IMR-90 (cell line): ENCODE measurements around the gene CHSY3. TPM values are rescaled to one million over a fixed set of nuclear protein-coding genes. Genes with fewer than 3 reads are reported as not detected.

Experiments used
- ATAC-seq: fragments of 200-7000 bp; cut with Tn5 transposase; 2 replicates; pipeline ENCODE4 v1.9.1; 2020; ENCODE audit warnings: low read depth, mild to moderate bottlenecking, moderate library complexity
- BruUV-seq: library from RNA; stranded (reverse); fragments of 400-500 nt; replicated peaks from 2 replicates; lab custom pipeline; 2021; lab: Mats Ljungman, UMichigan
- CTCF ChIA-PET: fragments of 300-600 bp; formaldehyde crosslinking; extraction: SDS; loops from one replicate; lab custom pipeline; 2021; ENCODE audit warnings: antibody characterized with exemption; lab: Yijun Ruan, JAX
- POLR2A ChIA-PET: fragments of 300-600 bp; sonication (Branson Sonifier 250); formaldehyde crosslinking; loops from one replicate; lab custom pipeline; 2022; ENCODE audit warnings: antibody characterized with exemption; ENCODE audit not compliant: unreplicated experiment; lab: Charles Lee
- DNase-seq: peaks from one replicate; pipeline ENCODE4 v3.0.0; 2013
- H2AFZ ChIP-seq: replicated peaks from 2 replicates; pipeline ENCODE3; 2013; ENCODE audit warnings: low read length, mild to moderate bottlenecking; ENCODE audit not compliant: poor library complexity
- H2AK5ac ChIP-seq: 2 replicates; pipeline ENCODE4 v1.6.1; 2013; ENCODE audit warnings: low read depth, low read length, inconsistent platforms
- H2AK9ac ChIP-seq: replicated peaks from 2 replicates; pipeline ENCODE3; 2013; ENCODE audit warnings: mild to moderate bottlenecking, low read depth, low read length, moderate library complexity; ENCODE audit not compliant: poor library complexity
- H2BK120ac ChIP-seq: 2 replicates; pipeline ENCODE4 v1.6.1; 2013; ENCODE audit warnings: low read depth, low read length, inconsistent platforms
- H2BK15ac ChIP-seq: 3 replicates; pipeline ENCODE4 v1.6.1; 2013; ENCODE audit warnings: low read depth, low read length, inconsistent platforms
- H2BK20ac ChIP-seq: 2 replicates; pipeline ENCODE4 v1.6.1; 2013; ENCODE audit warnings: low read depth, mild to moderate bottlenecking, inconsistent platforms, low read length, moderate library complexity
- H2BK5ac ChIP-seq: 2 replicates; pipeline ENCODE4 v1.6.1; 2013; ENCODE audit warnings: mild to moderate bottlenecking, low read depth, low read length, inconsistent platforms; ENCODE audit not compliant: poor library complexity, severe bottlenecking
- H3K14ac ChIP-seq: replicated peaks from 2 replicates; pipeline ENCODE4 v1.6.1; 2013; ENCODE audit warnings: low read depth, low read length, inconsistent platforms
- H3K18ac ChIP-seq: 2 replicates; pipeline ENCODE4 v1.6.1; 2013; ENCODE audit warnings: low read depth, low read length, control low read depth
- H3K23ac ChIP-seq: 2 replicates; pipeline ENCODE4 v1.6.1; 2013; ENCODE audit warnings: low read depth, low read length, inconsistent platforms
- H3K27ac ChIP-seq: 2 replicates; pipeline ENCODE4 v1.5.1; 2013; ENCODE audit warnings: mild to moderate bottlenecking, control low read depth, low read length; ENCODE audit not compliant: insufficient read depth
- H3K27me3 ChIP-seq: 2 replicates; pipeline ENCODE4 v1.6.1; 2013; ENCODE audit warnings: low read length; ENCODE audit not compliant: control insufficient read depth, insufficient read depth
- H3K36me3 ChIP-seq: 2 replicates; pipeline ENCODE4 v1.6.1; 2013; ENCODE audit warnings: low read length, mixed read lengths; ENCODE audit not compliant: control insufficient read depth, insufficient read depth
- H3K4ac ChIP-seq: 2 replicates; pipeline ENCODE4 v1.6.1; 2013; ENCODE audit warnings: low read depth, low read length, inconsistent platforms
- H3K4me1 ChIP-seq: 2 replicates; pipeline ENCODE4 v1.6.1; 2013; ENCODE audit warnings: low read length, mixed read lengths; ENCODE audit not compliant: control insufficient read depth, insufficient read depth
- H3K4me2 ChIP-seq: 2 replicates; pipeline ENCODE4 v1.6.1; 2013; ENCODE audit warnings: low read depth, mild to moderate bottlenecking, control low read depth, low read length, moderate library complexity
- H3K4me3 ChIP-seq: 2 replicates; pipeline ENCODE4 v1.5.1; 2013; ENCODE audit warnings: low read depth, mild to moderate bottlenecking, control low read depth, low read length, moderate library complexity; ENCODE audit not compliant: insufficient read depth
- H3K56ac ChIP-seq: 2 replicates; pipeline ENCODE4 v1.6.1; 2013; ENCODE audit warnings: low read length, inconsistent platforms; ENCODE audit not compliant: insufficient read depth; ENCODE audit errors: extremely low read depth
- H3K79me1 ChIP-seq, 2 experiments: 2 replicates each; pipeline ENCODE4 v1.6.1; 2013; ENCODE audit warnings: low read length in 2 of 2, inconsistent platforms in 1 of 2, low read depth in 1 of 2
- H3K9ac ChIP-seq: 2 replicates; pipeline ENCODE4 v1.6.1; 2013; ENCODE audit warnings: low read depth, low read length, control low read depth
- H3K9me1 ChIP-seq: 2 replicates; pipeline ENCODE4 v1.6.1; 2013; ENCODE audit warnings: low read length, inconsistent platforms; ENCODE audit not compliant: insufficient read depth
- H3K9me3 ChIP-seq: 2 replicates; pipeline ENCODE4 v1.6.1; 2013; ENCODE audit warnings: low read length; ENCODE audit not compliant: control insufficient read depth, insufficient read depth
- H4K20me1 ChIP-seq: 2 replicates; pipeline ENCODE4 v1.6.1; 2013; ENCODE audit warnings: low read length, inconsistent platforms; ENCODE audit not compliant: insufficient read depth
- H4K5ac ChIP-seq: 2 replicates; pipeline ENCODE4 v1.6.1; 2013; ENCODE audit warnings: mild to moderate bottlenecking, low read depth, low read length, control low read depth
- H4K8ac ChIP-seq, 2 experiments: 2 replicates each; pipeline ENCODE4 v1.6.1; 2013; ENCODE audit warnings: low read depth in 2 of 2, low read length in 2 of 2, control low read depth in 1 of 2, inconsistent platforms in 1 of 2
- H4K91ac ChIP-seq: 2 replicates; pipeline ENCODE4 v1.6.1; 2013; ENCODE audit warnings: low read depth, low read length, inconsistent platforms; ENCODE audit not compliant: insufficient read depth
- BHLHE40 ChIP-seq: fragments of 150-350 bp; IDR thresholded peaks from 2 replicates; pipeline ENCODE4 v1.6.1; 2016; ENCODE audit warnings: mild to moderate bottlenecking, low read depth, low read length
- CHD1 ChIP-seq: IDR thresholded peaks from 2 replicates; pipeline ENCODE4 v1.6.1; 2012; ENCODE audit warnings: low read depth, low read length, improper control_type of control experiment
- CTCF ChIP-seq: conservative IDR thresholded peaks from 2 replicates; pipeline ENCODE4 v1.5.1; 2012; ENCODE audit warnings: mild to moderate bottlenecking, low read depth, low read length, improper control_type of control experiment
- ELK1 ChIP-seq: fragments of 150-350 bp; IDR thresholded peaks from 2 replicates; pipeline ENCODE4 v1.6.1; 2016; ENCODE audit warnings: low read depth, mild to moderate bottlenecking, low read length, moderate library complexity, borderline replicate concordance
- FOS ChIP-seq: fragments of 150-350 bp; IDR thresholded peaks from 2 replicates; pipeline ENCODE4 v1.6.1; 2016; ENCODE audit warnings: low read depth, low read length
- MAZ ChIP-seq: IDR thresholded peaks from 2 replicates; pipeline ENCODE4 v1.6.1; 2012; ENCODE audit warnings: low read depth, mild to moderate bottlenecking, low read length, improper control_type of control experiment, moderate library complexity, borderline replicate concordance
- MXI1 ChIP-seq: IDR thresholded peaks from 2 replicates; pipeline ENCODE4 v1.6.1; 2012; ENCODE audit warnings: low read depth, mild to moderate bottlenecking, low read length, moderate library complexity, borderline replicate concordance
- NFE2L2 ChIP-seq: fragments of 150-350 bp; IDR thresholded peaks from 2 replicates; pipeline ENCODE4 v1.6.1; 2016; ENCODE audit warnings: low read depth, mild to moderate bottlenecking, low read length
- POLR2A ChIP-seq: IDR thresholded peaks from 2 replicates; pipeline ENCODE4 v1.6.1; 2012; ENCODE audit warnings: mild to moderate bottlenecking, low read depth, low read length
- RFX5 ChIP-seq: IDR thresholded peaks from 2 replicates; pipeline ENCODE4 v1.8.0; 2012; ENCODE audit warnings: low read depth, mild to moderate bottlenecking, low read length, moderate library complexity
- USF2 ChIP-seq: fragments of 150-350 bp; IDR thresholded peaks from 2 replicates; pipeline ENCODE4 v1.6.1; 2017; ENCODE audit warnings: mild to moderate bottlenecking, antibody characterized with exemption, low read length, low read depth
- dilution Hi-C: fragments of 300-500 bp; cut with HindIII; formaldehyde crosslinking; loops from one replicate; pipeline ENCODE4 v1.14.3; 2018; ENCODE audit warnings: low sequenced_read_pairs; ENCODE audit not compliant: unreplicated experiment
- in situ Hi-C: fragments of 300-500 bp; cut with MboI; formaldehyde crosslinking; loops from 3 replicates; pipeline ENCODE4 v1.14.3; 2019; ENCODE audit warnings: low sequenced_read_pairs, inconsistent platforms, mixed read lengths
- intact Hi-C: fragments of 100-400 bp; cut with micrococcal nuclease; formaldehyde crosslinking; loops from 2 replicates; pipeline ENCODE4 v1.10.0; 2022
- polyA plus RNA-seq, 3 experiments: library from polyadenylated mRNA; depleted of rRNA; stranded (reverse); fragments of >200 nt; gene quantifications; 2 replicates each; pipeline ENCODE4 v1.2.3, GENCODE V29; 2012; ENCODE audit warnings: low replicate concordance in 1 of 3
- total RNA-seq: library from RNA; depleted of rRNA; stranded (reverse); fragments of >200 nt; gene quantifications from 2 replicates; pipeline ENCODE4 v1.2.3, GENCODE V29; 2012

CHSY3 gene
- total and polyA plus RNA-seq, 2 of the 4 experiments (the other 2 are of a cell fraction) = 0.62 to 1.3 TPM

GRCh38 chr5:130171699-130172098 lies 267.4 kb downstream of the CHSY3 start:
- in situ Hi-C loops (no loop called here), dilution Hi-C loops (no loop called here), intact Hi-C loops (no loop called here)
- ChIA-PET POLR2A (no interaction called here), CTCF (no interaction called here)
- Histone ChIP-seq H4K20me1 (no peaks in the 10 kb centered on the region), H4K8ac (no peak overlapping the region), H4K5ac (no peak overlapping the region), H3K4me3 (no peak overlapping the region), H3K36me3 (no peaks in the 10 kb centered on the region), H3K23ac (no peak overlapping the region), H2BK15ac (no peak overlapping the region), H2AK9ac (no peak overlapping the region), H3K9me3 (peaks cover 2% of the 10 kb centered on the region), H2BK20ac (no peak overlapping the region), H3K27me3 (no peaks in the 10 kb centered on the region), H3K79me1 (no peaks in the 10 kb centered on the region), H3K9ac (no peak overlapping the region), H3K27ac (no peak overlapping the region), H4K91ac (no peak overlapping the region), H2BK5ac (no peak overlapping the region), H3K4me2 (no peak overlapping the region), H3K18ac (no peak overlapping the region), H2BK120ac (no peak overlapping the region), H2AK5ac (no peak overlapping the region), H3K9me1 (no peaks in the 10 kb centered on the region), H3K14ac (no peak overlapping the region), H2AFZ (no peak overlapping the region), H3K4ac (no peak overlapping the region), H3K4me1 (no peaks in the 10 kb centered on the region), H3K56ac (no peak overlapping the region)
- BruUV-seq = no TSS peak
- DNase-seq (no peak), ATAC-seq (no peak)
- no peak for TF ChIP-seq POLR2A
- no peak for TF ChIP-seq ELK1
- TF ChIP-seq CHD1 = no peak
- TF ChIP-seq BHLHE40 = no peak
- no peak for TF ChIP-seq RFX5
- TF ChIP-seq CTCF = no peak
- TF ChIP-seq MXI1 = no peak
- no peak for TF ChIP-seq USF2
- TF ChIP-seq NFE2L2 = no peak
- no peak for TF ChIP-seq MAZ
- TF ChIP-seq FOS = no peak
